Nephron progenitor cell (in vitro differentiated cells): ENCODE measurements around the gene DGKE.

Experiments
- DNase-seq: peaks from one replicate; pipeline ENCODE4 v3.0.0; 2021
- H3K27ac Mint-ChIP-seq: 2 replicates; pipeline ENCODE4 v1.8.0; 2021; ENCODE audit warnings: mild to moderate bottlenecking, moderate library complexity, mixed read lengths
- H3K27me3 Mint-ChIP-seq: 2 replicates; pipeline ENCODE4 v1.8.0; 2021; ENCODE audit warnings: mild to moderate bottlenecking, low read depth, mixed read lengths; ENCODE audit not compliant: poor library complexity
- H3K36me3 Mint-ChIP-seq: 2 replicates; pipeline ENCODE4 v1.8.0; 2021; ENCODE audit warnings: low read depth, mixed read lengths
- H3K4me1 Mint-ChIP-seq: 2 replicates; pipeline ENCODE4 v1.8.0; 2021; ENCODE audit warnings: mixed read lengths
- H3K4me3 Mint-ChIP-seq: 2 replicates; pipeline ENCODE4 v1.8.0; 2021; ENCODE audit warnings: mild to moderate bottlenecking, moderate library complexity, mixed read lengths
- H3K9me3 Mint-ChIP-seq: 2 replicates; pipeline ENCODE4 v1.8.0; 2021; ENCODE audit warnings: mild to moderate bottlenecking, moderate library complexity, mixed read lengths
- TF ChIP-seq, protein P1 (sequence below): fragments of 200-600 bp; sonication (generic); IDR thresholded peaks from 2 replicates; pipeline ENCODE4 v1.5.0; 2021; ENCODE audit warnings: antibody characterized with exemption

Gene DGKE

DNA sequence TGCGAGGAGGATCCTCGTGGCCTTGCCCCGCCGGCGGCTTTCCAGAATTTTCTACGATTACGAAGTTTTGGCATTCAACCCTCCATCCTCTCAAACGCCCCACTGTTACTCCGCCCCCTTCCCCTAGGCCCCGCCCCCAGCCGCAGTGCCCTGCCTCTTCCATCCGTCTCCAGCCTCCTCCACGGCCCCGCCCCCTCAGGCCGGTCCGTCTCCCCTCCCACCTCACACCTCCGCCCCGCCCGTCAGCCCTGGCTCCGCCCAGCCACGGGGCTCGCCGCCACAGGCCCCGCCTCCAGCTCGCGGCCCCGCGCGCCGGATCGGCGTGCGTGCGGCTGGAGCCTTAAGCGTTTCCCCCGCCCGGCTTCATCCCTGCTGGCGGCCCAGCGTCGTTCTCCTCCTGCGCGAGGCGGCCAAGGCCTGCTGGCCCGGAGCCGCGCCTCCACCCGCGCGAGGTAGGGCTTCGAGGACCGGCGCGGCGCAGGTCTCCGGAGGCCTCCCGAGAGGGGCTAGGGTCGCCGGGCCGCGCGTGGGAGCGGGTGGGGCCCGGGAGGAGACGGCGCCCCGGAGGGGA, at the start of gene DGKE, which contains the start of gene C17orf67:
DGKE (plus strand) TSS at position 343 of the 571 bp plus-strand sequence. CDS start 645 bp downstream, outside the sequence.
C17orf67 (minus strand) TSS at position 112 of the 571 bp plus-strand sequence. CDS start 18,110 bp downstream, outside the sequence.
- Mint-ChIP-seq H3K4me3 (peak within 1 kb of the TSS; percentile 85), H3K36me3 (peaks cover 38% of the 10 kb centered on the region), H3K27me3 (peaks cover 58% of the 10 kb centered on the region), H3K9me3 (no peaks in the 10 kb centered on the region), H3K4me1 (peaks cover 44% of the 10 kb centered on the region), H3K27ac (no peak within 1 kb of the TSS)
- TF ChIP-seq, protein P1, sequence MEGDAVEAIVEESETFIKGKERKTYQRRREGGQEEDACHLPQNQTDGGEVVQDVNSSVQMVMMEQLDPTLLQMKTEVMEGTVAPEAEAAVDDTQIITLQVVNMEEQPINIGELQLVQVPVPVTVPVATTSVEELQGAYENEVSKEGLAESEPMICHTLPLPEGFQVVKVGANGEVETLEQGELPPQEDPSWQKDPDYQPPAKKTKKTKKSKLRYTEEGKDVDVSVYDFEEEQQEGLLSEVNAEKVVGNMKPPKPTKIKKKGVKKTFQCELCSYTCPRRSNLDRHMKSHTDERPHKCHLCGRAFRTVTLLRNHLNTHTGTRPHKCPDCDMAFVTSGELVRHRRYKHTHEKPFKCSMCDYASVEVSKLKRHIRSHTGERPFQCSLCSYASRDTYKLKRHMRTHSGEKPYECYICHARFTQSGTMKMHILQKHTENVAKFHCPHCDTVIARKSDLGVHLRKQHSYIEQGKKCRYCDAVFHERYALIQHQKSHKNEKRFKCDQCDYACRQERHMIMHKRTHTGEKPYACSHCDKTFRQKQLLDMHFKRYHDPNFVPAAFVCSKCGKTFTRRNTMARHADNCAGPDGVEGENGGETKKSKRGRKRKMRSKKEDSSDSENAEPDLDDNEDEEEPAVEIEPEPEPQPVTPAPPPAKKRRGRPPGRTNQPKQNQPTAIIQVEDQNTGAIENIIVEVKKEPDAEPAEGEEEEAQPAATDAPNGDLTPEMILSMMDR, result no peak
- DNase-seq, result peak; percentile 99

DNA sequence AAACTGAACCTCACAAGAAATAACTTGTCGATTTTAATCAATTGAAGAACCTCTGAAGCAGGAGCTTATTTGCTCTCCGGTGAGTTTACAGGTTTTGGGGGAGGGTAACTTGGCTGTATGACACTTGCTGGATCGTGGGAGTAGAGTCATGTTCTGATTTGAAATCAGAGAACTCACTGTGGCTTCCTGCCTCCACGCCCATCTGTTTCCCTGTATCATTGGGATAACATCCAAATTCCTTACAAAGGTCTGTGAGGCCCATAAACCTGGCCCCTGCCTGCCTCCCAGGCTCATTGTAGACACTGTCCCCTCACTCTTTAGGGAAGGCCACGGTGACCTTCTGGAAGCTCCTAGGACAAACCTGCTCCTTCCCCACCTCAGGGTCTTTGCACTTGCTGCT, 48.5 kb upstream of the DGKE start:
- no peaks in the 10 kb centered on the region for H3K36me3 Mint-ChIP-seq
- peaks cover 49% of the 10 kb centered on the region for H3K27me3 Mint-ChIP-seq
- H3K27ac Mint-ChIP-seq, result no peak overlapping the region
- H3K4me3 Mint-ChIP-seq, result no peak overlapping the region
- TF ChIP-seq, protein P1, result no peak
- H3K4me1 Mint-ChIP-seq, result peaks cover 12% of the 10 kb centered on the region
- no peaks in the 10 kb centered on the region for H3K9me3 Mint-ChIP-seq
- DNase-seq, result no peak

DNA sequence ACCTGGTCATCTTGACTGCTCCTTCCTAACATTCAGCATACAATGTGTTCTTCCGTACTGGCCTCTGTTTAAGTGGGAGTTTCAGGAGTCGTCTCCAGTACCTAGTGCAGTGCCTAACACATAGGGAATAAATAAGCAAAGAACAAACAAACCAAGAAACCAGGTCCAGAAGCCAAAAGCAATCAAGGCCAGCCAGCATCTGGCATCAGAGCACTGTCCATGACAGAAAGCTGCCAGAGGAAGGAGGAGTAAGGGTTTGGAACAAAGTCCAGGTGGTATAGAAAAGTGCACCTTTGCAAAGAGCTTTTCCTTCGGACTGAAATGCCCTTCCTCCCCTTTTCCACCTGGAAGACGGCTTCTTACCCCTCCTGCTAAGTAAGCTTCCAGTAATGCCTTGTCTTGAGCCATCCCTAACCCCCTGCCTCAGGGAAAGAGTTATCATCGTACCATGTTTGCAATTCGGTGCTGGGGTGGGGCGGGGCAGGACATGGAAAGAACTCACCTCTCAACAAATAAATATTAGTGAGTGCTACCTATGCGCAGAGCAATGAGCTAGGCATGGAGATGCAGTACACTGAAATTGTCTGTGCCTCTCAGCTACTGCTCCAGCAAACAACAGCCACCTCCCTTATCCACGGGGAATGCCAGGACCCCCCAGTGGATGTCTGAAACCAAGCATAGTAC, 47.8 kb upstream of the DGKE start:
- no peak overlapping the region for H3K4me3 Mint-ChIP-seq
- H3K27ac Mint-ChIP-seq, result no peak overlapping the region
- no peak for DNase-seq
- H3K4me1 Mint-ChIP-seq, result peaks cover 9% of the 10 kb centered on the region
- H3K27me3 Mint-ChIP-seq, result peaks cover 41% of the 10 kb centered on the region
- no peaks in the 10 kb centered on the region for H3K36me3 Mint-ChIP-seq
- H3K9me3 Mint-ChIP-seq, result no peaks in the 10 kb centered on the region
- TF ChIP-seq, protein P1, result no peak

DNA sequence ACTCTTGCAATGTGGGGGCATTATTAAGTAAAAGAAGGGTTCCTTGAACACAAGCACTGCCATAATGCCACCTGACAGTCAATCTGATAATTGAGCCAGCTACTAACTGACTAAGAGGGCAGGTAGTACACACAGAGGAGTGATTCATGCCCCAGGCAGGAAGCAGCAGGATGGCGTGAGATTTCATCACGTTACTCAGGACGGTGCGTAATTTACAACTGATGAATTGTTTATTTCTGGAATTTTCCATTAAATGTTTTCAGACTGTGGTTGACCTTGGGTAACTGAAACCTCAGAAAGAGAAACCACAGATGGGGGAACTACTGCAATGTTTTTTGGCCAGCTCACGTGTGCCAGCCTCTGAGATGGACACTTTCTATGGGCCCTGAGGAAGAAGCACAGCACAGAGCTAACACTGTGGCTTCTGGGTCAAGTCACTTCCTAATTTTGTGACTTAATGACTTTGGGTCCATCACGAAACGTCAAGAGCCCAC, 46.9 kb upstream of the DGKE start:
- TF ChIP-seq, protein P1, result no peak
- Mint-ChIP-seq H3K4me1 (peaks cover 5% of the 10 kb centered on the region), H3K4me3 (no peak overlapping the region), H3K9me3 (peaks cover 6% of the 10 kb centered on the region), H3K36me3 (peaks cover under 1% of the 10 kb centered on the region), H3K27ac (no peak overlapping the region), H3K27me3 (peaks cover 37% of the 10 kb centered on the region)
- DNase-seq, result no peak

DNA sequence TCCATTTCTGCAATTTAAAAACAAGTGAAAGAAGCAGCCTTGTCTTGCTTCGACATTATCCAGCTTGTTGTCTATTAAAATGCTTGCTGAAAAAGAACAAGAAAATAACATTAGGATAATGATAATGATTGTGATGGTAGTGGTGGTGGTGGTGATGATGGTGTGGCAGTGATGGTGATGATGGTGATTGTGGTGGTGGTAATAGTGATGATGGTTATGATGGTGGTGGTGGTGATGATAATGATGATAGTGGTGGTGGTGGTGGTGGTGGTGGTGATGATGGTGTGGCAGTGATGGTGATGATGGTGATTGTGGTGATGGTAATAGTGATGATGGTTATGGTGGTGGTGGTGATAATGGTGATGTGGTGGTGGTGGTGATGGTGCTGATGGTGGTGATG, 41.7 kb upstream of the DGKE start:
- Mint-ChIP-seq H3K4me3 (no peak overlapping the region), H3K9me3 (peaks cover 12% of the 10 kb centered on the region), H3K27me3 (peaks cover 32% of the 10 kb centered on the region), H3K36me3 (peaks cover 5% of the 10 kb centered on the region), H3K27ac (no peak overlapping the region), H3K4me1 (peaks cover 8% of the 10 kb centered on the region)
- no peak for DNase-seq
- TF ChIP-seq, protein P1, result no peak
